K562 (cell line): ENCODE results near the gene GEMIN7. TPM values are rescaled to one million over a fixed set of nuclear protein-coding genes. Genes with fewer than 3 reads are reported as not detected.

Source experiments
- ATAC-seq: fragments of 200-7000 bp; cut with Tn5 transposase; 3 replicates; pipeline ENCODE4 v1.9.1; 2020; ENCODE audit warnings: moderate library complexity
- BruUV-seq: library from RNA; stranded (reverse); fragments of 400-500 nt; replicated peaks from 2 replicates; lab custom pipeline; 2021; lab: Mats Ljungman, UMichigan
- CTCF ChIA-PET: fragments of 300-600 bp; formaldehyde crosslinking; extraction: SDS; loops from one replicate; lab custom pipeline; 2021; ENCODE audit warnings: low intra/inter-chr PET ratio; lab: Yijun Ruan, JAX
- POLR2A ChIA-PET: fragments of 300-600, 350-650 bp; sonication (Branson Sonifier 250); formaldehyde crosslinking; extraction: SDS; loops from one replicate; lab custom pipeline; 2021; ENCODE audit warnings: antibody characterized with exemption, inconsistent platforms; lab: Yijun Ruan, JAX
- DNase-seq, 4 experiments: peaks; one replicate each; pipeline versions ENCODE4 v3.0.0 to v3.0.0-alpha.2; 2011 to 2018; ENCODE audit warnings: low spot score in 3 of 4, mixed read lengths in 3 of 4; ENCODE audit errors: extremely low read depth in 1 of 4
- FAIRE-seq: peaks from 2 replicates; lab custom pipeline; 2011; peaks lifted over from hg19 to GRCh38; lab: Jason Lieb, UNC
- H2AFZ ChIP-seq: 2 replicates; pipeline ENCODE4 v1.6.0; 2011; ENCODE audit warnings: low read depth, low read length, control low read depth, inconsistent platforms
- H3K27ac ChIP-seq: fragments of 200-600 bp; 3 replicates; pipeline ENCODE4 v1.8.0; 2011; ENCODE audit warnings: low read depth, mild to moderate bottlenecking, control low read depth, inconsistent platforms, low read length, moderate library complexity, mixed read lengths; ENCODE audit errors: extremely low read depth
- H3K27me3 ChIP-seq, 2 experiments: fragments of 300-600 bp in 1 of 2; 2 replicates in 1 of 2; 3 replicates in 1 of 2; pipeline versions ENCODE4 v1.6.0 to v1.8.0; 2011; ENCODE audit warnings: inconsistent platforms in 2 of 2, low read length in 2 of 2, mild to moderate bottlenecking in 1 of 2, mixed read lengths in 1 of 2, moderate library complexity in 1 of 2; ENCODE audit not compliant: control insufficient read depth in 2 of 2, insufficient read depth in 2 of 2
- H3K36me3 ChIP-seq: fragments of 300-600 bp; 3 replicates; pipeline ENCODE4 v1.8.0; 2011; ENCODE audit warnings: mild to moderate bottlenecking, low read length, inconsistent platforms; ENCODE audit not compliant: control insufficient read depth, insufficient read depth
- H3K4me1 ChIP-seq, 2 experiments: fragments of 200-600 bp in 1 of 2; replicated peaks in 1 of 2; 2 replicates in 1 of 2; 3 replicates in 1 of 2; pipeline versions ENCODE4 v1.5.1 to v1.8.0; 2011; ENCODE audit warnings: inconsistent platforms in 2 of 2, low read length in 2 of 2, mild to moderate bottlenecking in 1 of 2, mixed read lengths in 1 of 2, moderate library complexity in 1 of 2; ENCODE audit not compliant: control insufficient read depth in 2 of 2, insufficient read depth in 2 of 2
- H3K4me2 ChIP-seq: 2 replicates; pipeline ENCODE4 v1.6.1; 2011; ENCODE audit warnings: low read length, control low read depth, inconsistent platforms, mixed read lengths; ENCODE audit not compliant: insufficient read depth
- H3K4me3 ChIP-seq: fragments of 200-600 bp; sonication (generic), shearing (Covaris generic); 2 replicates; pipeline ENCODE4 v1.5.1; 2016; ENCODE audit warnings: control low read depth, inconsistent platforms
- H3K79me2 ChIP-seq: fragments of 200-600 bp; 3 replicates; pipeline ENCODE4 v1.8.0; 2011; ENCODE audit warnings: low read length, inconsistent platforms; ENCODE audit not compliant: control insufficient read depth, insufficient read depth
- H3K9ac ChIP-seq, 2 experiments: 2 replicates each; pipeline versions ENCODE4 v1.6.0 to v1.6.1; 2011; ENCODE audit warnings: low read depth in 2 of 2, low read length in 2 of 2, control low read depth in 1 of 2, inconsistent platforms in 1 of 2, mild to moderate bottlenecking in 1 of 2, mixed read lengths in 1 of 2; ENCODE audit not compliant: insufficient read depth in 1 of 2
- H3K9me1 ChIP-seq: one replicate; pipeline ENCODE4 v1.6.0; 2011; ENCODE audit warnings: inconsistent platforms, mild to moderate bottlenecking, low read length, moderate library complexity; ENCODE audit not compliant: control insufficient read depth, insufficient read depth
- H3K9me3 ChIP-seq: replicated peaks from 2 replicates; pipeline ENCODE4 v1.5.1; 2011; ENCODE audit warnings: low read depth, low read length, inconsistent platforms; ENCODE audit not compliant: control insufficient read depth, insufficient read depth
- H4K20me1 ChIP-seq: replicated peaks from 2 replicates; pipeline ENCODE4 v1.6.1; 2011; ENCODE audit warnings: low read length, inconsistent platforms, mixed read lengths; ENCODE audit not compliant: control insufficient read depth, insufficient read depth
- CREM ChIP-seq: IDR thresholded peaks from 2 replicates; pipeline ENCODE4 v1.6.1; 2014; ENCODE audit warnings: antibody characterized with exemption, low read depth
- CXXC5 ChIP-seq: fragments of 250-450 bp; sonication (Bioruptor Pico); IDR thresholded peaks from 2 replicates; pipeline ENCODE4 v1.8.0; 2022; ENCODE audit warnings: inconsistent platforms, mild to moderate bottlenecking, moderate library complexity
- DACH1 ChIP-seq: fragments of 450-650 bp; IDR thresholded peaks from 2 replicates; pipeline ENCODE4 v1.6.1; 2018; ENCODE audit not compliant: partially characterized antibody
- FIP1L1 ChIP-seq: fragments of 200-400 bp; formaldehyde crosslinking; IDR thresholded peaks from 2 replicates; pipeline ENCODE4 v1.6.1; 2018; ENCODE audit warnings: mild to moderate bottlenecking, low read depth, low read length; ENCODE audit not compliant: poor library complexity, severe bottlenecking
- FOXJ2 ChIP-seq: fragments of 200-800 bp; sonication (Bioruptor generic); IDR thresholded peaks from 2 replicates; pipeline ENCODE4 v1.6.1; 2016; ENCODE audit warnings: missing genetic modification characterization, missing compliant biosample characterization
- FOXP1 ChIP-seq: sonication (generic); formaldehyde crosslinking; IDR thresholded peaks from 2 replicates; pipeline ENCODE4 v1.8.0; 2022; ENCODE audit warnings: mild to moderate bottlenecking, missing genetic modification reagents
- GATAD2A ChIP-seq: fragments of 450-650 bp; IDR thresholded peaks from 2 replicates; pipeline ENCODE4 v1.6.1; 2017
- HMG20B ChIP-seq: fragments of 250-450 bp; sonication (Bioruptor Pico); IDR thresholded peaks from 2 replicates; pipeline ENCODE4 v1.5.0; 2021; ENCODE audit warnings: mild to moderate bottlenecking
- KHSRP ChIP-seq: fragments of 450-650 bp; IDR thresholded peaks from 2 replicates; pipeline ENCODE4 v1.6.1; 2017
- NCOR1 ChIP-seq: fragments of 450-650 bp; IDR thresholded peaks from 2 replicates; pipeline ENCODE4 v1.6.1; 2016; ENCODE audit warnings: mild to moderate bottlenecking, moderate library complexity
- NFRKB ChIP-seq: fragments of 450-650 bp; IDR thresholded peaks from 2 replicates; pipeline ENCODE4 v1.6.1; 2016; ENCODE audit warnings: low read depth
- NR2C2 ChIP-seq, 2 experiments: fragments of 200-800 bp in 1 of 2; sonication (Bioruptor generic) in 1 of 2; sonication (generic) in 1 of 2; formaldehyde crosslinking in 1 of 2; IDR thresholded peaks; 2 replicates each; pipeline versions ENCODE4 v1.6.1 to v1.8.0; 2016 to 2022; ENCODE audit warnings: mild to moderate bottlenecking in 1 of 2, missing compliant biosample characterization in 1 of 2, missing genetic modification characterization in 1 of 2, missing genetic modification reagents in 1 of 2
- PML ChIP-seq: IDR thresholded peaks from 2 replicates; pipeline ENCODE4 v1.6.1; 2012; ENCODE audit warnings: low read length, inconsistent platforms
- PPARD ChIP-seq: fragments of 250-450 bp; sonication (Bioruptor Pico); IDR thresholded peaks from 2 replicates; pipeline ENCODE4 v1.8.0; 2022; ENCODE audit warnings: inconsistent platforms, mild to moderate bottlenecking, moderate library complexity
- RBBP5 ChIP-seq: fragments of 200-600 bp; sonication (generic); IDR thresholded peaks from 2 replicates; pipeline ENCODE4 v1.6.1; 2012; ENCODE audit warnings: borderline replicate concordance, mild to moderate bottlenecking, low read length, control low read depth, inconsistent platforms; ENCODE audit not compliant: insufficient read depth, poor library complexity, severe bottlenecking
- SMARCC2 ChIP-seq: fragments of 450-650 bp; IDR thresholded peaks from 2 replicates; pipeline ENCODE4 v1.6.1; 2017; ENCODE audit warnings: antibody characterized with exemption, moderate library complexity, mild to moderate bottlenecking, low read depth
- ZNF165 ChIP-seq: fragments of 250-450 bp; sonication (Bioruptor Pico); IDR thresholded peaks from 2 replicates; pipeline ENCODE4 v1.4.0; 2020; ENCODE audit warnings: borderline replicate concordance
- WGBS: fragments of 100-300 bp; shearing (Covaris generic); methylation state at CpG from one replicate; pipeline ENCODE4 v1.1.6; 2016; ENCODE audit warnings: low coverage, mixed read lengths; ENCODE audit not compliant: insufficient coverage; ENCODE audit errors: missing lambda C conversion rate; 5-methylcytosine and 5-hydroxymethylcytosine counted together
- in situ Hi-C: fragments of 300-500 bp; cut with MboI; formaldehyde crosslinking; loops from 4 replicates; pipeline ENCODE4 v1.15.0; 2018; ENCODE audit warnings: inconsistent platforms, mixed read lengths
- intact Hi-C: fragments of 100-400 bp; cut with micrococcal nuclease; formaldehyde crosslinking; loops from 2 replicates; pipeline ENCODE4 v1.14.2; 2022
- polyA plus RNA-seq, 8 experiments: library from polyadenylated mRNA; depleted of rRNA in 4 of 8; stranded (reverse) in 5 of 8; unstranded in 3 of 8; fragments of >200 nt; fragmentation: Nextera tagmentation in 2 of 8; fragmentation: Illumina TruSeq in 1 of 8; extraction: Ambion mirVana in 2 of 8; extraction: Trizol in 1 of 8; gene quantifications; 2 replicates each; pipeline versions ENCODE4 v1.2.1 to v1.2.3, GENCODE V29; 2011 to 2014; ENCODE audit warnings: inconsistent platforms in 1 of 8, missing spikeins in 1 of 8
- total RNA-seq, 7 experiments: library from RNA; depleted of rRNA in 6 of 7; stranded (reverse); fragments of >200 nt in 6 of 7; fragmentation: Illumina TruSeq in 2 of 7; extraction: Trizol in 2 of 7; gene quantifications; 2 replicates each; pipeline versions ENCODE4 v1.2.1 to v1.2.3, GENCODE V29; 2011 to 2021; ENCODE audit warnings: low replicate concordance in 1 of 7
- TF ChIP-seq, protein P1 (sequence below): sonication (generic); formaldehyde crosslinking; IDR thresholded peaks from 2 replicates; pipeline ENCODE4 v1.8.0; 2022; ENCODE audit warnings: missing genetic modification reagents, mild to moderate bottlenecking, borderline replicate concordance
- TF ChIP-seq, protein P2 (sequence below): fragments of 450-650 bp; IDR thresholded peaks from 2 replicates; pipeline ENCODE4 v1.6.1; 2017; ENCODE audit warnings: antibody characterized with exemption

GEMIN7 gene
- total and polyA plus RNA-seq, 9 of the 15 experiments (the other 6 are each of a cell fraction or from before 2014, with no cell fraction given), result 23.1 to 124 (median 54.9) TPM

DNA sequence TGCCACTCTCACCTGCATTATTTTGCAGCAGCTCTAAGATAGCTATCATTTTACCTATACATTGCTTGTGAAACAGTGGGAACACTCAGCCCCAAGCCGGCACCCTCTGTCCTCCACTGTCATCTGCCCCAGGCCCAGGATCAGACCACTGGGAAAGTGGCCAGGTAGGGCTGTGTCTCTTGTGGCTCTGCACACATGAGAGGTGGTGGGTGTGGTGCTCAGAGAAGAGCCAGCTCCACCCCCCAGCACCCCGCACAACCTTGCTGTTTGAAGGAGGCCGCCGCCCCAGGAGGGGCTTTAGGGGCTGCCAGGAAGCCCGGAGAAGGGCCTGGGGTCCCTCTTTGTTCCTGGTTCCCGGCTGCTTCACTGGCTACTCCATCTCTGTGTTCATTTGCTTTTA lies 40.5 kb downstream of the GEMIN7 start:
- CTCF ChIA-PET, result no interaction called here

More for the DNA sequence above, 40.5 kb downstream of the GEMIN7 start:
- H3K79me2 ChIP-seq, result peaks cover 53% of the 10 kb centered on the region
- peaks cover 14% of the 10 kb centered on the region; the same call in 2 of the 3 replicates for H3K36me3 ChIP-seq
- TF ChIP-seq CREM, result no peak
- no peak for TF ChIP-seq GATAD2A
- no peak for TF ChIP-seq CXXC5 (CRISPR knock-in tag)
- TF ChIP-seq NFRKB, result no peak
- TF ChIP-seq, protein P1, sequence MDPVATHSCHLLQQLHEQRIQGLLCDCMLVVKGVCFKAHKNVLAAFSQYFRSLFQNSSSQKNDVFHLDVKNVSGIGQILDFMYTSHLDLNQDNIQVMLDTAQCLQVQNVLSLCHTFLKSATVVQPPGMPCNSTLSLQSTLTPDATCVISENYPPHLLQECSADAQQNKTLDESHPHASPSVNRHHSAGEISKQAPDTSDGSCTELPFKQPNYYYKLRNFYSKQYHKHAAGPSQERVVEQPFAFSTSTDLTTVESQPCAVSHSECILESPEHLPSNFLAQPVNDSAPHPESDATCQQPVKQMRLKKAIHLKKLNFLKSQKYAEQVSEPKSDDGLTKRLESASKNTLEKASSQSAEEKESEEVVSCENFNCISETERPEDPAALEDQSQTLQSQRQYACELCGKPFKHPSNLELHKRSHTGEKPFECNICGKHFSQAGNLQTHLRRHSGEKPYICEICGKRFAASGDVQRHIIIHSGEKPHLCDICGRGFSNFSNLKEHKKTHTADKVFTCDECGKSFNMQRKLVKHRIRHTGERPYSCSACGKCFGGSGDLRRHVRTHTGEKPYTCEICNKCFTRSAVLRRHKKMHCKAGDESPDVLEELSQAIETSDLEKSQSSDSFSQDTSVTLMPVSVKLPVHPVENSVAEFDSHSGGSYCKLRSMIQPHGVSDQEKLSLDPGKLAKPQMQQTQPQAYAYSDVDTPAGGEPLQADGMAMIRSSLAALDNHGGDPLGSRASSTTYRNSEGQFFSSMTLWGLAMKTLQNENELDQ (CRISPR knock-in tag), result no peak
- TF ChIP-seq, protein P2, sequence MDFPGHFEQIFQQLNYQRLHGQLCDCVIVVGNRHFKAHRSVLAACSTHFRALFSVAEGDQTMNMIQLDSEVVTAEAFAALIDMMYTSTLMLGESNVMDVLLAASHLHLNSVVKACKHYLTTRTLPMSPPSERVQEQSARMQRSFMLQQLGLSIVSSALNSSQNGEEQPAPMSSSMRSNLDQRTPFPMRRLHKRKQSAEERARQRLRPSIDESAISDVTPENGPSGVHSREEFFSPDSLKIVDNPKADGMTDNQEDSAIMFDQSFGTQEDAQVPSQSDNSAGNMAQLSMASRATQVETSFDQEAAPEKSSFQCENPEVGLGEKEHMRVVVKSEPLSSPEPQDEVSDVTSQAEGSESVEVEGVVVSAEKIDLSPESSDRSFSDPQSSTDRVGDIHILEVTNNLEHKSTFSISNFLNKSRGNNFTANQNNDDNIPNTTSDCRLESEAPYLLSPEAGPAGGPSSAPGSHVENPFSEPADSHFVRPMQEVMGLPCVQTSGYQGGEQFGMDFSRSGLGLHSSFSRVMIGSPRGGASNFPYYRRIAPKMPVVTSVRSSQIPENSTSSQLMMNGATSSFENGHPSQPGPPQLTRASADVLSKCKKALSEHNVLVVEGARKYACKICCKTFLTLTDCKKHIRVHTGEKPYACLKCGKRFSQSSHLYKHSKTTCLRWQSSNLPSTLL, result no peak
- TF ChIP-seq NCOR1, result no peak
- TF ChIP-seq FOXP1 (CRISPR knock-in tag), result no peak
- no peak for TF ChIP-seq PML
- TF ChIP-seq FOXJ2, result no peak
- TF ChIP-seq KHSRP, result no peak
- no peak for TF ChIP-seq DACH1
- TF ChIP-seq NR2C2 (CRISPR knock-in tag; IDR thresholded peaks at IDR 0.05), result no peak
- TF ChIP-seq NR2C2 (tag; IDR thresholded peaks at IDR 0.05), result no peak
- no peak for TF ChIP-seq FIP1L1
- no peak for TF ChIP-seq SMARCC2
- TF ChIP-seq PPARD (CRISPR knock-in tag), result no peak
- TF ChIP-seq RBBP5, result no peak
- TF ChIP-seq HMG20B (CRISPR knock-in tag), result no peak
- TF ChIP-seq ZNF165 (CRISPR knock-in tag), result no peak
- intact Hi-C loops (no loop called here), in situ Hi-C loops (no loop called here)
- DNase-seq (no peak), ATAC-seq (no peak), FAIRE-seq (no peak)
- no TSS peak for BruUV-seq
- POLR2A ChIA-PET, result no interaction called here
- H3K27ac ChIP-seq, result no peak overlapping the region
- H2AFZ ChIP-seq, result no peak overlapping the region
- 80% methylated on average over 6 of the region's 6 CpGs for WGBS
- peaks cover 7% of the 10 kb centered on the region for H3K9me1 ChIP-seq
- no peak overlapping the region for H3K4me3 ChIP-seq
- H3K27me3 ChIP-seq, result no peaks in the 10 kb centered on the region
- no peak overlapping the region for H3K9ac ChIP-seq
- peaks cover 45% of the 10 kb centered on the region for H4K20me1 ChIP-seq
- H3K9me3 ChIP-seq, result no peaks in the 10 kb centered on the region
- peaks cover 4 to 32% of the 10 kb centered on the region in 2 experiments; a peak in 4 of 5 replicates for H3K4me1 ChIP-seq
- H3K4me2 ChIP-seq, result no peak overlapping the region
